SK-N-MC (cell line): ENCODE results near the gene CDKL1.

ENCODE experiments used
- DNase-seq: peaks from one replicate; pipeline ENCODE4 v3.0.0-alpha.2; 2011; ENCODE audit warnings: low read depth, low spot score
- H3K27ac ChIP-seq: fragments of 200-600 bp; sonication (generic); 2 replicates; pipeline ENCODE4 v1.5.1; 2016; ENCODE audit warnings: mixed run types
- H3K36me3 ChIP-seq: fragments of 200-600 bp; sonication (generic); 2 replicates; pipeline ENCODE4 v1.6.1; 2017; ENCODE audit warnings: antibody characterized with exemption, low read length, mixed read lengths; ENCODE audit not compliant: insufficient read depth
- H3K4me3 ChIP-seq: fragments of 200-600 bp; sonication (generic); 2 replicates; pipeline ENCODE4 v1.5.1; 2016
- H3K9ac ChIP-seq: fragments of 200-600 bp; sonication (generic); 2 replicates; pipeline ENCODE4 v1.8.0; 2017; ENCODE audit warnings: mixed run types, mixed read lengths; ENCODE audit not compliant: insufficient read length
- H3K9me3 ChIP-seq: fragments of 200-600 bp; sonication (generic); 2 replicates; pipeline ENCODE4 v1.6.1; 2017; ENCODE audit warnings: low read depth, mild to moderate bottlenecking, antibody characterized with exemption, low read length, moderate library complexity, mixed read lengths
- EZH2 ChIP-seq: fragments of 200-600 bp; sonication (generic); IDR thresholded peaks from one replicate; pipeline ENCODE4 v1.6.1; 2017; ENCODE audit warnings: antibody characterized with exemption
- FOXP2 ChIP-seq: optimal IDR thresholded peaks from 2 replicates; pipeline ENCODE3; 2011; ENCODE audit warnings: mild to moderate bottlenecking, moderate library complexity; ENCODE audit not compliant: insufficient read depth; ENCODE audit errors: extremely low read length, control extremely low read depth
- POLR2AphosphoS5 ChIP-seq: IDR thresholded peaks from 2 replicates; pipeline ENCODE4 v1.6.1; 2012; ENCODE audit warnings: mild to moderate bottlenecking, low read depth, low read length, borderline replicate concordance

Gene CDKL1

DNA sequence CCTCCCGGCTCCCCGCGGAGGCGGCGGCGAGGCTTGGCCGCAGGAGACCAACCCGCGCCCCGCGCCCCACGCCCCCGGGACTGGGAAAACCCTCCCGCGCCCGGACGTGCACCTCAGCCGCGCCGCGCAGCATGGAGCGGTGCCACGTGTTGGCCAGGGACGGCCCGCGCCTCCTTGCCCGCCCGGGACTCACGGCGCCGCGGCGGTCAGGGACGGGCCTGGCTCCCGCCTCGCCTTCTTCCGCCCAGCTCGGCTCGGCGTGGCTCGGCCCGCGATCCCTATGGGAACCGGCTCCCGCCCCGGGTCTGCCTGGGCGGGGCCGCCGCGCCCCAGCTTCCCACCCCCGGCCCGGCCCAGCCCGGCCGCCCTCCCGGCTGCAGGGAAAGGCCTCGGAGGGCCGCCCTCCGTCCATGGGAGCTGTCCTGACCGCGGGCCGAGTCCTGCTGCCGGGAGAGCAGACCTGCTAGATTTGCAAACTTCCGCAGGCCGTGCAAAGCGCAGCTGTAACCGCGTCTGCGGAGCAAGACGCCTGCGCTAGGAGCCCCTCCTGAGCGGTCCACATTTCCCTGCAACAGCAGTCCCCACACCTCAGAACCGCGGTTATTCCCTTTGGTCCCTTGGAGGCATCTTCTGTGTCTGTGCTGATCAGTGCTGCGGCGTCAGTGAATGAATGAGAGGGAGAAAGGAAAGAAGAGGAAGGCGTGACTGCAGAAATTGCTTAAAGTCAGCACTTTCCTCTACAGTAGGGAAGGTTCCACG, at the start of gene CDKL1:
Gene CDKL1 (minus strand): TSS at position 251 of the 759 bp plus-strand sequence. CDS start 1,013 bp downstream, outside the sequence.
- DNase-seq = no peak
- no peaks in the 10 kb centered on the region for H3K9me3 ChIP-seq
- peak within 1 kb of the TSS; percentile 75 for H3K9ac ChIP-seq
- peak within 1 kb of the TSS; percentile 91 for H3K4me3 ChIP-seq
- no peak within 1 kb of the TSS for H3K27ac ChIP-seq
- TF ChIP-seq FOXP2 = no peak
- peak; percentile 60; the same call in 1 of the 2 replicates for TF ChIP-seq POLR2AphosphoS5
- no peaks in the 10 kb centered on the region for H3K36me3 ChIP-seq

GRCh38 chr14:50434528-50434927, 37.8 kb upstream of the CDKL1 start:
- Histone ChIP-seq H3K27ac (no peak overlapping the region), H3K9ac (no peak overlapping the region), H3K36me3 (peaks cover 40% of the 10 kb centered on the region), H3K9me3 (no peaks in the 10 kb centered on the region), H3K4me3 (no peak overlapping the region)
- no peak for DNase-seq
- no peak for TF ChIP-seq POLR2AphosphoS5
- TF ChIP-seq FOXP2 = no peak
- TF ChIP-seq EZH2 = no peak

DNA sequence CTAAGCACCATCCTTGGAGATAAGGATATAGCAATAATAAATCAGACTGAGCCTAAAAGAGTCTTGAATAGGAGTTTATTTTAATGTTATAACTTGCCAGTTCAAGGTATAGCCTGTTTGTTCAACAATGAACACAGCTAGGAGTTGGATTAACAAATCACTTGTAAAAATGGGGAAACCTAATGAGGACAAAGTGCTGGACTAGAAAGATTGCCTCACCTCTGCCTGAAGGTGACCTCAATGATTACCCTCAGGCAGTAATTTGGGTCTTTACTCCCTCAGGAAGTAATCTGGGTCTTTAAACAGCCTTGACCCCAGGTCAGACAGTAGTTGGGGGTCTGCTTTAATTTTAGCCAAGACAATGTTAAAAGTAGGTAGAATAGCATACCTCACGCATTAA, 35.5 kb upstream of the CDKL1 start:
- TF ChIP-seq POLR2AphosphoS5 (no peak), EZH2 (no peak), FOXP2 (no peak)
- no peak for DNase-seq
- Histone ChIP-seq H3K9ac (no peak overlapping the region), H3K36me3 (peaks cover 28% of the 10 kb centered on the region), H3K9me3 (no peaks in the 10 kb centered on the region), H3K27ac (no peak overlapping the region), H3K4me3 (no peak overlapping the region)

DNA sequence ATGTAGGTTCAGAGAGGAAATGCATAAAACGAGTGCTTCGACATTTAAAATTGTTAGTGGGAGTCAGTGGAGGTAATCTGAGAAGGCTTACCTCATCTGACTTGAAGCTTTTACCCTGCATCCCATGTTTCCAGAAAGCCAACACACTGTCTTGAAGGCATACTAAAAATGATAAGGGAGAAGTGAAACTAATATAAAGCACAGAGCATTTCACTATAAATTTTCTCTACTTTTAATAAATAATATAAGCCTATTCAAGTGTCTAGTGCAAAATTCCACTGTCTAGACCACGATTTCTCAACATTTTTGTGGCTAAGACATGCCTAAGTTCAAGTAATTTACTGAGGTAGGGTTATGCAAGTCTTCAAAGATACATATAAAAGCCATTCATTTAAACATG, 29.1 kb upstream of the CDKL1 start:
- no peak overlapping the region for H3K9ac ChIP-seq
- DNase-seq = peak; percentile 52
- H3K9me3 ChIP-seq = no peaks in the 10 kb centered on the region
- no peak for TF ChIP-seq FOXP2
- TF ChIP-seq EZH2 = no peak
- no peak for TF ChIP-seq POLR2AphosphoS5
- H3K36me3 ChIP-seq = peaks cover 17% of the 10 kb centered on the region
- H3K27ac ChIP-seq = peak overlapping the region; percentile 54; the same call in 1 of the 2 replicates
- no peak overlapping the region for H3K4me3 ChIP-seq

- Histone ChIP-seq H3K9ac (no peak overlapping the region), H3K27ac (no peak overlapping the region), H3K9me3 (no peaks in the 10 kb centered on the region), H3K36me3 (peaks cover 24% of the 10 kb centered on the region), H3K4me3 (no peak overlapping the region)
- no peak for DNase-seq
- TF ChIP-seq FOXP2 (no peak), EZH2 (no peak), POLR2AphosphoS5 (no peak)
Observed at GRCh38 chr14:50425105-50425504, 28.4 kb upstream of the CDKL1 start.

DNA sequence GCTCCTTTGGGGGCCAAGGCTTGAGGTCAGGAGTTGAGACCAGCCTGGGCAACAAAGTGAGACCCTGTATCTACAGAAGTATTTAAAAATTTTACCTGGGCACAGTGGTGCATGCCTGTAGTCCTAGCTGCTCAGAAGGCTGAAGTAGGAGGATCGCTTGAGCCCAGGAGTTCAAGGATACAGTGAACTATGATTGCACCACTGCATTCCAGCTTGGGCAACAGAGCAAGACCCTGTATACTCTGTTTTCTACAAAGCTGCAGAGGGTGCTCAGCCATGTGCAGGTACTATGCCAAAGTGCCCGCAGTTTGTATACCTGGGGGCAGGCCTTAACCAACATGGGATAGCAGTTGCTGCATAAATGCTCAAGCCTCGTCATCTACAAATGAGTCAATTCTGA, 26.8 kb upstream of the CDKL1 start:
- Histone ChIP-seq H3K9ac (no peak overlapping the region), H3K36me3 (peaks cover 35% of the 10 kb centered on the region), H3K27ac (no peak overlapping the region), H3K4me3 (no peak overlapping the region), H3K9me3 (no peaks in the 10 kb centered on the region)
- no peak for DNase-seq
- TF ChIP-seq FOXP2 (no peak), EZH2 (no peak), POLR2AphosphoS5 (no peak)

DNA sequence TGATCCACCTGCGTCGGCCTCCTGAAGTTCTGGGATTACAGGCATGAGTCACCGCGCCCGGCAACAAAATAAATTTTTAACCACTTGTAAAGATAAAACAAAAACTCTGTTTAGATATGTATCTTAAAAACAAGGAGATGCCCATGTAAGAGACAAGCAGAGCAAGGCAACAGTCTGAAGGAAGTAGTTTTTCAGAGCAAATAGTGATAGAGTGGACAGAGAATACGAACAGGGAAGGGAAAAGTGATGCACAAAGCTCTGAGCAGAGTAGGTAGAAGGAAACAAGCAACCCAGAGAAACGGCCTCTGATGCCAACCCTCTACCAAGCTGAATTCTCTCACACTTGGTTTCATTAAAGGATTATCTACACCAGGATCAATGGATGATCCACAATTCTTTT, 24.8 kb upstream of the CDKL1 start:
- Histone ChIP-seq H3K9ac (no peak overlapping the region), H3K27ac (no peak overlapping the region), H3K36me3 (peaks cover 48% of the 10 kb centered on the region), H3K9me3 (no peaks in the 10 kb centered on the region), H3K4me3 (no peak overlapping the region)
- no peak for DNase-seq
- TF ChIP-seq EZH2 (no peak), FOXP2 (no peak), POLR2AphosphoS5 (no peak)

DNA sequence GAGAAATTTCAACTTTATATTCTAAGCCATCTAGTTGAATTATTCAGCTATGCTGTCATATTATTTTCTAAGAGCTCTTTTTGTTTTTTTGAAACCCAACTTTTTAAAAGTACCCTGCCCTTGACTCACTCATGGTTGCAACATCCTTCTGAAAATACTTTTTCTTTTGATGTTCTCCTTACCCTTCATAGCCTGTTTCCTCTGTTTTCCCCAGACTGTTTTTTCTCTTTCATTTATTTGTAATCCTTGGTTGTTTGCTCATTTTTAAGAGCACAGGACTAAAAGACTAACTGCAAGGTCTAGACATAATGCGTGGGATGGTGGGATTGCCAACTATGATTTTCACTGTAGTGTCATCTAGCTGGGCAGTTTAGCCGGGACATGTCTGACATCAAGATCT, 21.2 kb upstream of the CDKL1 start:
- Histone ChIP-seq H3K4me3 (no peak overlapping the region), H3K27ac (no peak overlapping the region), H3K9me3 (no peaks in the 10 kb centered on the region), H3K9ac (no peak overlapping the region), H3K36me3 (peaks cover 41% of the 10 kb centered on the region)
- TF ChIP-seq EZH2 (no peak), FOXP2 (no peak), POLR2AphosphoS5 (no peak)
- no peak for DNase-seq
